ENCODE measurements around the gene VCAN. TPM values are rescaled to one million over a fixed set of nuclear protein-coding genes. Genes with fewer than 3 reads are reported as not detected.

VCAN gene
- total RNA-seq, 8 experiments from 2014 or later = 3.5 to 611 (median 61.0) TPM

DNA sequence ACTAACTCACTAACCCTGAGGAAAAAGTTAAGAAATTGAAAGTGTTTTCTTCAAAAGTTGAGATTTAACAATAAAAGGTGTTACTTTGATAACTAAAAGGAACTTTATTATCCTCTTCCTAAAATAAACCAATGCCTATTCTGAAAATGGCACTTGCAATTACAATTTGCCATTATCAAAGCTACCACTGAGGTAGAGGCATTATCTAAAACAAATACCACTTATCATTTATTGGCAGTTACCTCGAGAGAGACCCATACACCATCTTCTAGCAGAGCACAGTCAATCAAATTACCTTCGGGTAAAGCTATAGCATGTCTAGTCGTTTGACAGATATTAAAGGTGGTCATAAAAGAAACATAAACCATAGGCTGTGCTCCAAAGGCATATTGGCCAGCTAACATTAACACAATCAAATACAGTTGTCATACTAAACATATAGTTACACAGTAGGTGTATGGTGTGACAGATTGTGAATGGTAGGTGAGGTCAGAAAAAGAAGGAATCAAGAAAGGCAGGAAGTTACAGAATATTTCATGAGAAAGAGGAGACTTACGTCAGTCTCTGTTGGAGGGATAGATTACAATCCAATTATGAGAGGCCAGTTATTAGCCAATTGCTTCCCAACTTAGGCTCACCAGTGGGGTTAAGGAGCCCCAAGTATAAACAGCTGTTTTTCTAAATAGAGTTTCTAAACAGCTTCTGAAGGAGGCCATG lies 56.3 kb downstream of the VCAN start:
- no peak for ATAC-seq (replicated peaks in 6 of 8)
- Histone ChIP-seq H3K27ac (no peak overlapping the region), H3K4me3 (no peak overlapping the region), H3K4me1 (replicated peaks in 1 of 2) (peaks cover 7 to 13% of the 10 kb centered on the region in 2 donors)
- WGBS, 10 experiments = 42 to 100% (median 80%) methylated on average over 1 to 4 of the region's 4 CpGs; no CpG with 5 or more reads in 1 of the 10 experiments
- in situ Hi-C loops (cut with MboI; ENCODE audit: low pct_unique_long_range_greater_than_20kb in 2 of 9, low sequenced_read_pairs in 9 of 9, unreplicated experiment in 9 of 9) = no loop called here

GRCh38 chr5:83528439-83528769 lies 56.9 kb downstream of the VCAN start:
- no peak overlapping the region for H3K4me3 ChIP-seq
- ATAC-seq (replicated peaks in 6 of 8) = no peak
- 20 to 100% (median 80%) methylated on average over 1 to 2 of the region's 2 CpGs; no CpG with 5 or more reads in 1 of the 10 experiments for WGBS, 10 experiments
- peaks cover 7 to 13% of the 10 kb centered on the region in 2 donors for H3K4me1 ChIP-seq (replicated peaks in 1 of 2)
- H3K27ac ChIP-seq = no peak overlapping the region
- in situ Hi-C loops (cut with MboI; ENCODE audit: low pct_unique_long_range_greater_than_20kb in 2 of 9, low sequenced_read_pairs in 9 of 9, unreplicated experiment in 9 of 9) = no loop called here

- H3K27ac ChIP-seq = no peak overlapping the region
- 12 to 81% (median 45%) methylated on average over 1 to 2 of the region's 2 CpGs; no CpG with 5 or more reads in 1 of the 10 experiments for WGBS, 10 experiments
- peaks cover 7 to 13% of the 10 kb centered on the region in 2 donors for H3K4me1 ChIP-seq (replicated peaks in 1 of 2)
- ATAC-seq (replicated peaks in 6 of 8) = peak in 4 of 8 experiments; percentile 36 to 97 (median 64)
- in situ Hi-C loops (cut with MboI; ENCODE audit: low pct_unique_long_range_greater_than_20kb in 2 of 9, low sequenced_read_pairs in 9 of 9, unreplicated experiment in 9 of 9) = no loop called here
- H3K4me3 ChIP-seq = no peak overlapping the region
These were observed 58.6 kb downstream of the VCAN start for GRCh38 chr5:83530193-83530592.

- WGBS, 10 experiments = 50 to 100% (median 100%) methylated on average over 1 of the region's 1 CpG; no CpG with 5 or more reads in 1 of the 10 experiments
- Histone ChIP-seq H3K27ac (no peak overlapping the region), H3K4me1 (replicated peaks in 1 of 2) (peaks cover 7 to 13% of the 10 kb centered on the region in 2 donors), H3K4me3 (no peak overlapping the region)
- ATAC-seq (replicated peaks in 6 of 8) = no peak
- in situ Hi-C loops (cut with MboI; ENCODE audit: low pct_unique_long_range_greater_than_20kb in 2 of 9, low sequenced_read_pairs in 9 of 9, unreplicated experiment in 9 of 9) = no loop called here
These were observed 60.1 kb downstream of the VCAN start for GRCh38 chr5:83531661-83532060.

DNA sequence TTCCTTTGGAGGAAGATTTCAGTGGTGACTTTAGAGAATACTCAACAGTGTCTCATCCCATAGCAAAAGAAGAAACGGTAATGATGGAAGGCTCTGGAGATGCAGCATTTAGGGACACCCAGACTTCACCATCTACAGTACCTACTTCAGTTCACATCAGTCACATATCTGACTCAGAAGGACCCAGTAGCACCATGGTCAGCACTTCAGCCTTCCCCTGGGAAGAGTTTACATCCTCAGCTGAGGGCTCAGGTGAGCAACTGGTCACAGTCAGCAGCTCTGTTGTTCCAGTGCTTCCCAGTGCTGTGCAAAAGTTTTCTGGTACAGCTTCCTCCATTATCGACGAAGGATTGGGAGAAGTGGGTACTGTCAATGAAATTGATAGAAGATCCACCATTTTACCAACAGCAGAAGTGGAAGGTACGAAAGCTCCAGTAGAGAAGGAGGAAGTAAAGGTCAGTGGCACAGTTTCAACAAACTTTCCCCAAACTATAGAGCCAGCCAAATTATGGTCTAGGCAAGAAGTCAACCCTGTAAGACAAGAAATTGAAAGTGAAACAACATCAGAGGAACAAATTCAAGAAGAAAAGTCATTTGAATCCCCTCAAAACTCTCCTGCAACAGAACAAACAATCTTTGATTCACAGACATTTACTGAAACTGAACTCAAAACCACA lies 67.4 kb downstream of the VCAN start:
- H3K4me3 ChIP-seq = no peak overlapping the region
- no peaks in the 10 kb centered on the region for H3K4me1 ChIP-seq (replicated peaks in 1 of 2)
- H3K27ac ChIP-seq = no peak overlapping the region
- no peak for ATAC-seq (replicated peaks in 6 of 8)
- WGBS, 10 experiments = 40 to 100% (median 93%) methylated on average over 1 to 4 of the region's 4 CpGs
- in situ Hi-C loops (cut with MboI; ENCODE audit: low pct_unique_long_range_greater_than_20kb in 2 of 9, low sequenced_read_pairs in 9 of 9, unreplicated experiment in 9 of 9) = no loop called here

DNA sequence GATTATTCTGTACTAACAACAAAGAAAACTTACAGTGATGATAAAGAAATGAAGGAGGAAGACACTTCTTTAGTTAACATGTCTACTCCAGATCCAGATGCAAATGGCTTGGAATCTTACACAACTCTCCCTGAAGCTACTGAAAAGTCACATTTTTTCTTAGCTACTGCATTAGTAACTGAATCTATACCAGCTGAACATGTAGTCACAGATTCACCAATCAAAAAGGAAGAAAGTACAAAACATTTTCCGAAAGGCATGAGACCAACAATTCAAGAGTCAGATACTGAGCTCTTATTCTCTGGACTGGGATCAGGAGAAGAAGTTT lies 67.9 kb downstream of the VCAN start:
- Histone ChIP-seq H3K4me1 (replicated peaks in 1 of 2) (no peaks in the 10 kb centered on the region), H3K4me3 (no peak overlapping the region), H3K27ac (no peak overlapping the region)
- WGBS, 10 experiments = 78 to 100% (median 94%) methylated on average over 1 of the region's 1 CpG; no CpG with 5 or more reads in 4 of the 10 experiments
- ATAC-seq (replicated peaks in 6 of 8) = peak in 1 of 8 experiments; percentile 27
- in situ Hi-C loops (cut with MboI; ENCODE audit: low pct_unique_long_range_greater_than_20kb in 2 of 9, low sequenced_read_pairs in 9 of 9, unreplicated experiment in 9 of 9) = no loop called here

GRCh38 chr5:83540105-83540504 lies 68.6 kb downstream of the VCAN start:
- no peak overlapping the region for H3K4me3 ChIP-seq
- H3K4me1 ChIP-seq (replicated peaks in 1 of 2) = no peaks in the 10 kb centered on the region
- in situ Hi-C loops (cut with MboI; ENCODE audit: low pct_unique_long_range_greater_than_20kb in 2 of 9, low sequenced_read_pairs in 9 of 9, unreplicated experiment in 9 of 9) = no loop called here
- H3K27ac ChIP-seq = no peak overlapping the region
- ATAC-seq (replicated peaks in 6 of 8) = no peak
- WGBS, 10 experiments = 0 to 100% (median 80%) methylated on average over 1 to 2 of the region's 2 CpGs; no CpG with 5 or more reads in 2 of the 10 experiments

GRCh38 chr5:83540783-83541182 lies 69.2 kb downstream of the VCAN start:
- no peak for ATAC-seq (replicated peaks in 6 of 8)
- no peaks in the 10 kb centered on the region for H3K4me1 ChIP-seq (replicated peaks in 1 of 2)
- in situ Hi-C loops (cut with MboI; ENCODE audit: low pct_unique_long_range_greater_than_20kb in 2 of 9, low sequenced_read_pairs in 9 of 9, unreplicated experiment in 9 of 9) = no loop called here
- 31 to 100% (median 93%) methylated on average over 1 to 3 of the region's 3 CpGs; no CpG with 5 or more reads in 3 of the 10 experiments for WGBS, 10 experiments
- no peak overlapping the region for H3K4me3 ChIP-seq
- no peak overlapping the region for H3K27ac ChIP-seq

DNA sequence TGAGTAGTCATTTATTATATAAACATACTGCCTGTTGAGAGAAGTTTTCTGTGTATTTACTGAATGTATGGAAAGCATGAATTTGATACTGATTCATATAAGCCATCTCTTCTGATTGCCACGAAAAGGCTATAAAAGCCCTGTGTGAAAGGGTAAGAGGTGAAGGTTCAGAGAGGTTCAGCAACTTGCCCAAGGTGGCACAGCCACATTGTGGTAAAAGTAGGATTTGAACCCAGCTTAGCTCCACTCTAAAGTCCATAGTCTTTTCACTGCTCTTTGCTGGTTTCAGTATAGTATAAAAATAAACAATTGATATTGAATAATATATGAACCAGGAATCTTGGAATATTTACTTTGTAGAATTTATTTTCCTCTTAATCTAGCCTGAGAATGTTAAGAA lies 71.3 kb downstream of the VCAN start:
- no peak for ATAC-seq (replicated peaks in 6 of 8)
- 0 to 100% (median 74%) methylated on average over 1 of the region's 1 CpG; no CpG with 5 or more reads in 2 of the 10 experiments for WGBS, 10 experiments
- no peak overlapping the region for H3K27ac ChIP-seq
- in situ Hi-C loops (cut with MboI; ENCODE audit: low pct_unique_long_range_greater_than_20kb in 2 of 9, low sequenced_read_pairs in 9 of 9, unreplicated experiment in 9 of 9) = no loop called here
- no peaks in the 10 kb centered on the region for H3K4me1 ChIP-seq (replicated peaks in 1 of 2)
- H3K4me3 ChIP-seq = no peak overlapping the region

- no peaks in the 10 kb centered on the region for H3K4me1 ChIP-seq (replicated peaks in 1 of 2)
- no peak for ATAC-seq (replicated peaks in 6 of 8)
- no peak overlapping the region for H3K27ac ChIP-seq
- no peak overlapping the region for H3K4me3 ChIP-seq
- WGBS, 10 experiments = 24 to 97% (median 86%) methylated on average over 1 to 6 of the region's 6 CpGs
- in situ Hi-C loops (cut with MboI; ENCODE audit: low pct_unique_long_range_greater_than_20kb in 2 of 9, low sequenced_read_pairs in 9 of 9, unreplicated experiment in 9 of 9) = no loop called here
These were observed 72.4 kb downstream of the VCAN start for GRCh38 chr5:83543898-83544297.

DNA sequence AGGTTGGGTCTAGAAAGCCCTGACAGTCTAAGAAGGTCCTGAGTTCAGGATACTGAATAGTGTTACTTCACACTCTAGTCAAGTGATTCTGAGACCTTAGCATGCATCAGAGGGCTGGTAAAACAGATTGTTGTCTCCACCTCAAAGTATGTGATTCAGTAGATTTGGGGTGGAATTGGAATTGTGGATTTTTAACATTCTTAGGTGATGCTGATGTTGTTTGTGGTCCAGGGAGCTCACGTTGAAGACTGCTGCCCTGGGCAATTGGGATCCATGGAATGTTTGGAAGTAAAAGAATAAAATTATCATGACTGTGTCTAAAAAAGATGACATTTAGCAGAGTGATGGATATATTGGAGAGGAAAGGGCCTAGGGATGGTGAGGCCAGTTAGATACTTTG lies 75.6 kb downstream of the VCAN start:
- H3K27ac ChIP-seq = no peak overlapping the region

GRCh38 chr5:83547889-83548288 lies 76.3 kb downstream of the VCAN start:
- in situ Hi-C loops (cut with MboI; ENCODE audit: low pct_unique_long_range_greater_than_20kb in 2 of 9, low sequenced_read_pairs in 9 of 9, unreplicated experiment in 9 of 9) = no loop called here
- Histone ChIP-seq H3K27ac (no peak overlapping the region), H3K4me1 (replicated peaks in 1 of 2) (no peaks in the 10 kb centered on the region), H3K4me3 (no peak overlapping the region)
- ATAC-seq (replicated peaks in 6 of 8) = no peak
- WGBS, 10 experiments = 78 to 100% (median 100%) methylated on average over 1 of the region's 1 CpG; no CpG with 5 or more reads in 2 of the 10 experiments

More for the DNA sequence above, 75.6 kb downstream of the VCAN start:
- Histone ChIP-seq H3K4me1 (replicated peaks in 1 of 2) (no peaks in the 10 kb centered on the region), H3K4me3 (no peak overlapping the region)
- in situ Hi-C loops (cut with MboI; ENCODE audit: low pct_unique_long_range_greater_than_20kb in 2 of 9, low sequenced_read_pairs in 9 of 9, unreplicated experiment in 9 of 9) = no loop called here
- ATAC-seq (replicated peaks in 6 of 8) = no peak
- 0 to 100% (median 100%) methylated on average over 1 of the region's 1 CpG; no CpG with 5 or more reads in 3 of the 10 experiments for WGBS, 10 experiments

DNA sequence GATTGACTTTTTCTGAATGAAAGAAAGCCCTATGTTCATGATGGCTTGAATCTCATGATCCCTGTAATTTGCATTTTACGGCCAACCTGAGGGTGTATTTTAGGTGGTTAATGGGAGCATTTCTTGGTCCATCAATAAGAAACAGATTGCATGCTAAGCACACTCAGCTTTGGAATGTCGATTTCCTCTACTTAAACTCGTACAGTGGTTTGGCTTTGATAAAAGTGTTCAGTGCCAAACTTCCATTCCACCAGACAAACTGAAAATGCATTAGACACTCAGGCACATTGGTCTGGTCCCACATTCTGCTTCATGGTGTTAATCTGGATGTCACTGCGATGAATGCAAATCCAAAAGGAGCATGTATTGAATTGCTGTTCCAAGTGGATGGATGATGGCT lies 77.0 kb downstream of the VCAN start:
- 0 to 96% (median 84%) methylated on average over 1 to 4 of the region's 4 CpGs; no CpG with 5 or more reads in 1 of the 10 experiments for WGBS, 10 experiments
- in situ Hi-C loops (cut with MboI; ENCODE audit: low pct_unique_long_range_greater_than_20kb in 2 of 9, low sequenced_read_pairs in 9 of 9, unreplicated experiment in 9 of 9) = no loop called here
- ATAC-seq (replicated peaks in 6 of 8) = no peak
- H3K4me3 ChIP-seq = no peak overlapping the region
- no peaks in the 10 kb centered on the region for H3K4me1 ChIP-seq (replicated peaks in 1 of 2)
- H3K27ac ChIP-seq = no peak overlapping the region

Measured in motor neuron (in vitro differentiated cells).